ENCODE measurements around the gene MYL6.

Gene MYL6

GRCh38 chr12:56197921-56198635 lies 39.9 kb downstream of the MYL6 start:
- TF ChIP-seq CTCF (IDR thresholded peaks at IDR 0.05; ENCODE audit: low read depth, low read length): no peak
- DNase-seq (ENCODE audit: extremely low read depth, low read depth): no peak

DNA sequence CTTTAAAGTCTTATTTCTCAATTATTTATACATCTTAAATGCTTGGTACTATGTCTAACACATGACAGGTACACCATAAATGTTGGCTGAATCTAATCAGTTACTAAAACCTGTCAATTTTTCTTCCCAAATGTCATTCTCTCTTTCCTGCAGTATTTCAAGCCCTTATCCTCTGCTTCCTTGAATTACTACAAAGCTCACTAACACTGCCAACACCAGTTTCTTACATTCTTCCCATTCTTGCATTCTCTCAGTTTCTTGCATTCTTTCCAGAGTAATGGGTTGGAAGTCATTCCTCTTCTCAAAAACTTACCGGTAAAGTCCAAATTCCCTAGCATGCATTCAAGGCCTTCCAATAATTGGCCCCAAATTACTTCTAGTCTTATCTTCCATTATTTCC lies 40.7 kb downstream of the MYL6 start:
- DNase-seq (ENCODE audit: extremely low read depth, low read depth): no peak
- no peak for TF ChIP-seq CTCF (IDR thresholded peaks at IDR 0.05; ENCODE audit: low read depth, low read length)

- no peak for DNase-seq (ENCODE audit: extremely low read depth, low read depth)
- TF ChIP-seq CTCF (IDR thresholded peaks at IDR 0.05; ENCODE audit: low read depth, low read length): no peak
Measured at GRCh38 chr12:56202366-56202765, 44.2 kb downstream of the MYL6 start.

DNA sequence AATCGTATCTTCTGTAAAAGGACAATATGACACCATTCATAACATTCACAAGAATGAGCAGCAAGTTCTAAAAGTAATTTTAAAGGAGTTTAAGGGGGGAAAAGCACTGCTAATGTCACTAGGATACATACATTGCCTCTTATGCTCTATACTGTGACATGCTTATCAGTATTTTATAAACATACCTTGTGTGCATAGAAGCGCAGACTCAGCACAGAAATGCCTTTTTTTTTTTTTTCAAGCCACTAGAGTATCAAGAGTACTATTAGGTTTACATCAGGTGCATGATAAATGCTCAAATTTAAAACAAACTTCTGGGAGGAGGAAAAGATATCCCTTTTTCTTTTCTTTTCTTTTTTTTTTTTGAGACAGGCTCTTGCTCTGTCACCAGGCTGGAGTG lies 44.7 kb downstream of the MYL6 start:
- no peak for TF ChIP-seq CTCF (IDR thresholded peaks at IDR 0.05; ENCODE audit: low read depth, low read length)

GRCh38 chr12:56204275-56204674 lies 46.1 kb downstream of the MYL6 start:
- no peak for TF ChIP-seq CTCF (IDR thresholded peaks at IDR 0.05; ENCODE audit: low read depth, low read length)
- DNase-seq (ENCODE audit: extremely low read depth, low read depth): no peak

More for the DNA sequence above, 44.7 kb downstream of the MYL6 start:
- no peak for DNase-seq (ENCODE audit: extremely low read depth, low read depth)

DNA sequence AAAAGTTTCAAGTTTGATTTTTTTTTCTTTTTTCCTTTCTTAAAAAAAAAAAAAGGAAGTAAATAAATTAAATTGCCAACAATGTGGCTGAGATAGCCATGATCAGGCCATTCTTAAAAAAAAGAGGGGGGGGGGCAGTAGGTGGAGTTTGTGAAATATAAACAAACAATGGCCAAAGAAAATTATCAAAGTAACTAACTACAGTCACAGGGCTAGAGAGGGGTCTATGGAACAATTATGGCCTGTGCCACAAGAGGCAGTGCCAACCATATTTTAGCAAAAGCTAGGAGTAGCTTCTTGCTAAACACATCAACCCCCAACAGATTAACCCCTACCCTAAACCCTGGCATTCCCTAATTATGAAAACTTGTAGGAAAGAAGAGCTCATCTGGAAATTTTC lies 47.3 kb downstream of the MYL6 start:
- DNase-seq (ENCODE audit: extremely low read depth, low read depth): no peak
- TF ChIP-seq CTCF (IDR thresholded peaks at IDR 0.05; ENCODE audit: low read depth, low read length): no peak

GRCh38 chr12:56206452-56207166 lies 48.5 kb downstream of the MYL6 start:
- DNase-seq (ENCODE audit: extremely low read depth, low read depth): no peak
- peak; percentile 68 for TF ChIP-seq CTCF (IDR thresholded peaks at IDR 0.05; ENCODE audit: low read depth, low read length)
